Measurements from ENCODE around the gene RANBP9. TPM values are rescaled to one million over a fixed set of nuclear protein-coding genes. Genes with fewer than 3 reads are reported as not detected.

Gene RANBP9
- total and polyA plus RNA-seq, 2 of the 13 experiments (the other 11 are each of a cell fraction or from before 2014, with no cell fraction given) = 26.6 to 30.6 TPM

DNA sequence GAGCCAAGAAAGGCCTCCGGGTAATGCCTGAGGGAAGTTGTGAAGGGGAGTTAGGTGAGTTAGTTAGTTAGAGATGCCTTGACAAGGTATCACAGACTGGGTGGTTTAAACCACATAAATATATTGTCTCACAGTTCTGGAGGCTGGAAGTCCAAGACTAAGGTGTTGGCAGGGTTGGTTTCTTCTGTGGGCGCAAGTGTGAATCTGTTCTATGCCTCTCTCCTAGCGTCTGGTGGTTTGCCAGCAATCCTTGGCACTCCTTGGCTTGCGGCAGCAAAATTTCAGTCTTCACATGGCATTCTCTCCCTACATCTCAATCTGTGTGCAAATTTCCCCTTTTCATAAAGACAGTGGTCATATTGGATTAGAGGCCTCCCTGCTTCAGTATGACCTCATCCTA lies 29.7 kb upstream of the RANBP9 start (continued):
- no peak for TF ChIP-seq ZNF253 (CRISPR knock-in tag; IDR thresholded peaks at IDR 0.05; ENCODE audit: borderline replicate concordance)
- TF ChIP-seq, protein P1, sequence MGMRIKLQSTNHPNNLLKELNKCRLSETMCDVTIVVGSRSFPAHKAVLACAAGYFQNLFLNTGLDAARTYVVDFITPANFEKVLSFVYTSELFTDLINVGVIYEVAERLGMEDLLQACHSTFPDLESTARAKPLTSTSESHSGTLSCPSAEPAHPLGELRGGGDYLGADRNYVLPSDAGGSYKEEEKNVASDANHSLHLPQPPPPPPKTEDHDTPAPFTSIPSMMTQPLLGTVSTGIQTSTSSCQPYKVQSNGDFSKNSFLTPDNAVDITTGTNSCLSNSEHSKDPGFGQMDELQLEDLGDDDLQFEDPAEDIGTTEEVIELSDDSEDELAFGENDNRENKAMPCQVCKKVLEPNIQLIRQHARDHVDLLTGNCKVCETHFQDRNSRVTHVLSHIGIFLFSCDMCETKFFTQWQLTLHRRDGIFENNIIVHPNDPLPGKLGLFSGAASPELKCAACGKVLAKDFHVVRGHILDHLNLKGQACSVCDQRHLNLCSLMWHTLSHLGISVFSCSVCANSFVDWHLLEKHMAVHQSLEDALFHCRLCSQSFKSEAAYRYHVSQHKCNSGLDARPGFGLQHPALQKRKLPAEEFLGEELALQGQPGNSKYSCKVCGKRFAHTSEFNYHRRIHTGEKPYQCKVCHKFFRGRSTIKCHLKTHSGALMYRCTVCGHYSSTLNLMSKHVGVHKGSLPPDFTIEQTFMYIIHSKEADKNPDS (CRISPR knock-in tag; IDR thresholded peaks at IDR 0.05) = no peak

- no peak for ATAC-seq
- Histone ChIP-seq H3K4me2 (ENCODE audit: low read depth, low read length) (no peak overlapping the region), H3K4me3 (replicated peaks in 1 of 3; ENCODE audit: insufficient read depth in 1 of 3, low read depth in 2 of 3, low read length in 3 of 3) (no peak overlapping the region), H3K36me3 (replicated peaks in 1 of 2; ENCODE audit: control insufficient read depth in 1 of 2, insufficient read depth in 2 of 2, low read length in 2 of 2) (no peaks in the 10 kb centered on the region), H3K27ac (ENCODE audit: extremely low read length, insufficient read depth, low read length) (no peak overlapping the region), H4K20me1 (ENCODE audit: insufficient read depth, low read length) (no peaks in the 10 kb centered on the region), H3K4me1 (ENCODE audit: insufficient read depth, low read length) (peaks cover 19% of the 10 kb centered on the region), H3K9me3 (ENCODE audit: low read length) (no peaks in the 10 kb centered on the region), H3K79me2 (ENCODE audit: insufficient read depth, low read length) (no peaks in the 10 kb centered on the region), H3K27me3 (ENCODE audit: control insufficient read depth in 1 of 2, insufficient read depth in 2 of 2, low read length in 2 of 2) (peaks cover 0 to 28% of the 10 kb centered on the region in 2 experiments; a peak in 2 of 5 replicates), H2AFZ (ENCODE audit: low read length) (no peak overlapping the region), H3K9ac (ENCODE audit: insufficient read depth, low read depth, low read length) (no peak overlapping the region)
- no peak for FAIRE-seq
- no TSS peak for BruUV-seq (replicated peaks)
- intact Hi-C loops (cut with micrococcal nuclease; ENCODE audit: unreplicated experiment) (no loop called here), in situ Hi-C loops (cut with HindIII; ENCODE audit: extremely low pct_ligation_motif_present, low pct_unique_long_range_greater_than_20kb) (no loop called here)
- ChIA-PET CTCF (ENCODE audit: low intra/inter-chr PET ratio, low total read pairs) (no interaction called here), POLR2A (no interaction called here)
- DNase-seq (ENCODE audit: low spot score) = no peak
- WGBS (ENCODE audit: low lambda C conversion rate) = 17% methylated on average over 2 of the region's 2 CpGs
- TF ChIP-seq ZNF275 (CRISPR knock-in tag; IDR thresholded peaks at IDR 0.05; ENCODE audit: borderline replicate concordance) (no peak), TCF7L2 (IDR thresholded peaks at IDR 0.05; ENCODE audit: low read depth, low read length) (no peak), CREB1 (IDR thresholded peaks at IDR 0.05) (no peak), CREB1 (CRISPR knock-in tag; IDR thresholded peaks at IDR 0.05) (no peak), PAX8 (CRISPR knock-in tag; IDR thresholded peaks at IDR 0.05; ENCODE audit: borderline replicate concordance) (no peak), HMGA1 (CRISPR knock-in tag; conservative IDR thresholded peaks at IDR 0.05) (no peak), ZNF280B (CRISPR knock-in tag; IDR thresholded peaks at IDR 0.05; ENCODE audit: borderline replicate concordance) (no peak)
- TF ChIP-seq, protein P2, sequence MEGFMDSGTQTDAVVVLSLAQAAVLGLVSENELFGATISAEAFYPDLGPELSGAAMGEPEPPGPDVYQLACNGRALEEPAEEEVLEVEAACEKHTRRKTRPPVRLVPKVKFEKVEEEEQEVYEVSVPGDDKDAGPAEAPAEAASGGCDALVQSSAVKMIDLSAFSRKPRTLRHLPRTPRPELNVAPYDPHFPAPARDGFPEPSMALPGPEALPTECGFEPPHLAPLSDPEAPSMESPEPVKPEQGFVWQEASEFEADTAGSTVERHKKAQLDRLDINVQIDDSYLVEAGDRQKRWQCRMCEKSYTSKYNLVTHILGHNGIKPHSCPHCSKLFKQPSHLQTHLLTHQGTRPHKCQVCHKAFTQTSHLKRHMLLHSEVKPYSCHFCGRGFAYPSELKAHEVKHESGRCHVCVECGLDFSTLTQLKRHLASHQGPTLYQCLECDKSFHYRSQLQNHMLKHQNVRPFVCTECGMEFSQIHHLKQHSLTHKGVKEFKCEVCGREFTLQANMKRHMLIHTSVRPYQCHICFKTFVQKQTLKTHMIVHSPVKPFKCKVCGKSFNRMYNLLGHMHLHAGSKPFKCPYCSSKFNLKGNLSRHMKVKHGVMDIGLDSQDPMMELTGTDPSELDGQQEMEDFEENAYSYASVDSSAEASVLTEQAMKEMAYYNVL (CRISPR knock-in tag; IDR thresholded peaks at IDR 0.05; ENCODE audit: borderline replicate concordance) = no peak
- TF ChIP-seq, protein P3, sequence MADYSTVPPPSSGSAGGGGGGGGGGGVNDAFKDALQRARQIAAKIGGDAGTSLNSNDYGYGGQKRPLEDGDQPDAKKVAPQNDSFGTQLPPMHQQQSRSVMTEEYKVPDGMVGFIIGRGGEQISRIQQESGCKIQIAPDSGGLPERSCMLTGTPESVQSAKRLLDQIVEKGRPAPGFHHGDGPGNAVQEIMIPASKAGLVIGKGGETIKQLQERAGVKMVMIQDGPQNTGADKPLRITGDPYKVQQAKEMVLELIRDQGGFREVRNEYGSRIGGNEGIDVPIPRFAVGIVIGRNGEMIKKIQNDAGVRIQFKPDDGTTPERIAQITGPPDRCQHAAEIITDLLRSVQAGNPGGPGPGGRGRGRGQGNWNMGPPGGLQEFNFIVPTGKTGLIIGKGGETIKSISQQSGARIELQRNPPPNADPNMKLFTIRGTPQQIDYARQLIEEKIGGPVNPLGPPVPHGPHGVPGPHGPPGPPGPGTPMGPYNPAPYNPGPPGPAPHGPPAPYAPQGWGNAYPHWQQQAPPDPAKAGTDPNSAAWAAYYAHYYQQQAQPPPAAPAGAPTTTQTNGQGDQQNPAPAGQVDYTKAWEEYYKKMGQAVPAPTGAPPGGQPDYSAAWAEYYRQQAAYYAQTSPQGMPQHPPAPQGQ (CRISPR knock-in tag; IDR thresholded peaks at IDR 0.05; ENCODE audit: borderline replicate concordance) = no peak
Observed at GRCh38 chr6:13735031-13735430, 23.4 kb upstream of the RANBP9 start.
